ENCODE results near the gene NDUFB2.

- TF ChIP-seq GATA2 (IDR thresholded peaks at IDR 0.05; ENCODE audit: insufficient read depth, insufficient read length, low read depth, low read length): no peak
- no peak for TF ChIP-seq CTCF (IDR thresholded peaks at IDR 0.05; ENCODE audit: extremely low read depth in 1 of 2, insufficient read depth in 1 of 2, low read depth in 1 of 2, low read length in 2 of 2)
- no peak for TF ChIP-seq POLR2A (IDR thresholded peaks at IDR 0.05; ENCODE audit: low read depth, low read length)
- no peak for TF ChIP-seq POLR2AphosphoS5 (IDR thresholded peaks at IDR 0.05; ENCODE audit: insufficient read depth, low read depth, low read length)
- no peak for TF ChIP-seq EZH2 (IDR thresholded peaks at IDR 0.05; ENCODE audit: borderline replicate concordance, low read depth, low read length, severe bottlenecking)
These were observed 356 bp upstream of the NDUFB2 start for GRCh38 chr7:140696024-140696679.
